HepG2 (cell line): ENCODE results near the gene PHF10. TPM values are rescaled to one million over a fixed set of nuclear protein-coding genes. Genes with fewer than 3 reads are reported as not detected.

Source experiments
- ATAC-seq: fragments of 200-7000 bp; cut with Tn5 transposase; 3 replicates; pipeline ENCODE4 v1.9.1; 2020; ENCODE audit warnings: mild to moderate bottlenecking, moderate library complexity
- BruUV-seq: library from RNA; stranded (reverse); fragments of 400-500 nt; replicated peaks from 2 replicates; lab custom pipeline; 2021; lab: Mats Ljungman, UMichigan
- CTCF ChIA-PET: fragments of 300-600 bp; formaldehyde crosslinking; extraction: SDS; loops from one replicate; lab custom pipeline; 2021; ENCODE audit warnings: low total read pairs, inconsistent platforms, low intra/inter-chr PET ratio; lab: Yijun Ruan, JAX
- POLR2A ChIA-PET: fragments of 350-600 bp; sonication (Branson Sonifier 250); formaldehyde crosslinking; loops from one replicate; lab custom pipeline; 2020; ENCODE audit warnings: antibody characterized with exemption, inconsistent platforms; lab: Yijun Ruan, JAX
- DNase-seq: peaks from one replicate; pipeline ENCODE4 v3.0.0-alpha.2; 2015; ENCODE audit warnings: low spot score
- FAIRE-seq: peaks from 3 replicates; lab custom pipeline; 2011; peaks lifted over from hg19 to GRCh38; lab: Jason Lieb, UNC
- H2AFZ ChIP-seq: one replicate; pipeline ENCODE4 v1.6.1; 2011; ENCODE audit warnings: low read length, inconsistent platforms
- H3K27ac ChIP-seq: fragments of 300-600 bp; 3 replicates; pipeline ENCODE4 v1.8.0; 2011; ENCODE audit warnings: mixed run types, mild to moderate bottlenecking, mixed read lengths, low read length, inconsistent platforms; ENCODE audit not compliant: insufficient read depth; ENCODE audit errors: extremely low read length
- H3K27me3 ChIP-seq, 2 experiments: fragments of 200-600 bp in 1 of 2; 2 replicates in 1 of 2; 3 replicates in 1 of 2; pipeline versions ENCODE4 v1.6.0 to v1.8.0; 2011; ENCODE audit warnings: low read length in 2 of 2, mild to moderate bottlenecking in 2 of 2, moderate library complexity in 2 of 2, inconsistent platforms in 1 of 2; ENCODE audit not compliant: insufficient read depth in 2 of 2, control insufficient read depth in 1 of 2
- H3K36me3 ChIP-seq, 2 experiments: fragments of 200-600 bp in 1 of 2; replicated peaks in 1 of 2; 2 replicates in 1 of 2; 3 replicates in 1 of 2; pipeline versions ENCODE4 v1.5.1 to v1.8.0; 2011; ENCODE audit warnings: low read length in 2 of 2, inconsistent platforms in 1 of 2; ENCODE audit not compliant: insufficient read depth in 2 of 2, control insufficient read depth in 1 of 2
- H3K4me1 ChIP-seq: 2 replicates; pipeline ENCODE4 v1.5.1; 2012; ENCODE audit warnings: low read length, inconsistent platforms; ENCODE audit not compliant: insufficient read depth
- H3K4me2 ChIP-seq: 2 replicates; pipeline ENCODE4 v1.6.0; 2011; ENCODE audit warnings: low read depth, low read length, inconsistent platforms
- H3K4me3 ChIP-seq, 3 experiments: fragments of 200-600 bp in 1 of 3; sonication (generic), shearing (Covaris generic) in 1 of 3; replicated peaks in 1 of 3; 2 replicates each; pipeline ENCODE4 v1.5.1; 2011 to 2016; ENCODE audit warnings: low read length in 3 of 3, inconsistent platforms in 2 of 3, low read depth in 2 of 3, mild to moderate bottlenecking in 2 of 3, control low read depth in 1 of 3, mixed read lengths in 1 of 3; ENCODE audit not compliant: insufficient read depth in 1 of 3
- H3K79me2 ChIP-seq: one replicate; pipeline ENCODE4 v1.6.1; 2011; ENCODE audit warnings: low read length, inconsistent platforms; ENCODE audit not compliant: insufficient read depth
- H3K9ac ChIP-seq: 2 replicates; pipeline ENCODE4 v1.6.0; 2011; ENCODE audit warnings: mild to moderate bottlenecking, low read depth, low read length, inconsistent platforms; ENCODE audit not compliant: insufficient read depth
- H3K9me3 ChIP-seq: 2 replicates; pipeline ENCODE4 v1.5.1; 2012; ENCODE audit warnings: mild to moderate bottlenecking, low read length
- H4K20me1 ChIP-seq: 2 replicates; pipeline ENCODE4 v1.6.0; 2011; ENCODE audit warnings: inconsistent platforms, mild to moderate bottlenecking, low read length, moderate library complexity; ENCODE audit not compliant: insufficient read depth
- KLF12 ChIP-seq: sonication (generic); formaldehyde crosslinking; IDR thresholded peaks from 2 replicates; pipeline ENCODE4 v1.4.0; 2020; ENCODE audit warnings: missing genetic modification reagents, borderline replicate concordance
- POLR2A ChIP-seq, 2 experiments: IDR thresholded peaks; 2 replicates each; pipeline ENCODE4 v1.6.1; 2011; ENCODE audit warnings: low read depth in 2 of 2, low read length in 2 of 2, mild to moderate bottlenecking in 1 of 2, moderate library complexity in 1 of 2; ENCODE audit not compliant: insufficient read depth in 1 of 2
- POLR2G ChIP-seq: fragments of 200-400 bp; formaldehyde crosslinking; IDR thresholded peaks from 2 replicates; pipeline ENCODE4 v1.6.1; 2018; ENCODE audit warnings: mild to moderate bottlenecking, low read depth, low read length, moderate library complexity
- REXO4 ChIP-seq: sonication (generic); formaldehyde crosslinking; IDR thresholded peaks from 2 replicates; pipeline ENCODE4 v1.8.0; 2022; ENCODE audit warnings: missing genetic modification reagents, mild to moderate bottlenecking, borderline replicate concordance
- SMAD1 ChIP-seq: sonication (generic); formaldehyde crosslinking; IDR thresholded peaks from 2 replicates; pipeline ENCODE4 v1.4.0; 2020; ENCODE audit warnings: missing genetic modification reagents, low read depth, mild to moderate bottlenecking, borderline replicate concordance
- SRF ChIP-seq: IDR thresholded peaks from 2 replicates; pipeline ENCODE4 v1.6.1; 2011; ENCODE audit warnings: mild to moderate bottlenecking, low read depth, low read length, moderate library complexity
- ZNF3 ChIP-seq: IDR thresholded peaks from 2 replicates; pipeline ENCODE4 v1.7.0; 2017; ENCODE audit warnings: inconsistent platforms
- ZNF773 ChIP-seq: sonication (generic); formaldehyde crosslinking; IDR thresholded peaks from 2 replicates; pipeline ENCODE4 v1.4.0; 2020; ENCODE audit warnings: missing genetic modification reagents, borderline replicate concordance
- ZNF792 ChIP-seq: IDR thresholded peaks from 2 replicates; pipeline ENCODE4 v1.6.1; 2016
- WGBS: methylation state at CpG from one replicate; pipeline ENCODE4 v1.1.6; 2017; ENCODE audit warnings: low lambda C conversion rate; 5-methylcytosine and 5-hydroxymethylcytosine counted together
- in situ Hi-C: cut with HindIII; loops from 2 replicates; pipeline ENCODE4 v1.10.0; 2017; ENCODE audit warnings: low pct_unique_long_range_greater_than_20kb; ENCODE audit not compliant: extremely low pct_ligation_motif_present
- intact Hi-C: fragments of 100-400 bp; cut with micrococcal nuclease; formaldehyde crosslinking; loops from one replicate; pipeline ENCODE4 v1.10.0; 2022; ENCODE audit not compliant: unreplicated experiment
- polyA plus RNA-seq, 8 experiments: library from polyadenylated mRNA; depleted of rRNA in 3 of 8; stranded (reverse) in 7 of 8; unstranded in 1 of 8; fragments of >200 nt; fragmentation: Illumina TruSeq in 4 of 8; extraction: Trizol in 4 of 8; gene quantifications; 2 replicates each; pipeline versions ENCODE4 v1.2.1 to v1.2.3, GENCODE V29; 2011 to 2016; ENCODE audit warnings: low read depth in 4 of 8, missing spikeins in 1 of 8, mixed read lengths in 1 of 8; ENCODE audit not compliant: insufficient read depth in 1 of 8
- total RNA-seq, 5 experiments: library from RNA; depleted of rRNA; stranded (reverse); fragments of >200 nt; fragmentation: Illumina TruSeq; extraction: Trizol; gene quantifications; 2 replicates each; pipeline ENCODE4 v1.2.3, GENCODE V29; 2016; ENCODE audit warnings: low read depth in 1 of 5
- TF ChIP-seq, protein P1 (sequence below): sonication (generic); formaldehyde crosslinking; IDR thresholded peaks from 2 replicates; pipeline ENCODE4 v1.5.0; 2020; ENCODE audit warnings: mild to moderate bottlenecking, missing genetic modification reagents
- TF ChIP-seq, protein P2 (sequence below): sonication (generic); formaldehyde crosslinking; IDR thresholded peaks from 2 replicates; pipeline ENCODE4 v1.8.1; 2022; ENCODE audit warnings: low read depth, mild to moderate bottlenecking, missing genetic modification reagents
- TF ChIP-seq, protein P3 (sequence below): IDR thresholded peaks from 2 replicates; pipeline ENCODE4 v1.6.1; 2018; ENCODE audit warnings: missing genetic modification reagents

PHF10 gene
- total and polyA plus RNA-seq, 2 of the 13 experiments (the other 11 are each of a cell fraction or from before 2014, with no cell fraction given), result 42.1 to 84.1 TPM

DNA sequence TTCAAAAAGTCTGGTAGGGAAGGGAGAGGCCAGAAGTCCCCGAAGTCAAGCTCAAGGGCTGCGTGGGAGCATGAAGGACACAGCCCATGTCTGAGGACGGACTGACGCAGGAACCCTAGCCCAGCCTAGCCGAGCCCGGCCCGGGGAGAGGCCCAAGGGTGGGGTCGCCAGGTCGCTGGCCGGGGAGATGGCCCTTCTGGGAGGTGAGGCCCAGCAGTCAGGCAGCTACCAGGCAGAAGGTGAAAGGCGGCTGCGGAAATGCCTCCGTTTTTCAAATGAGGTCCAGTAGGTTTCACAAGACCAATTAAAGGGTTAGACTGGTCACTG is 67.1 kb downstream of the PHF10 start:
- ChIA-PET CTCF (no interaction called here), POLR2A (no interaction called here)
- 95% methylated on average over 13 of the region's 13 CpGs for WGBS
- no peaks in the 10 kb centered on the region for H3K27me3 ChIP-seq
- ATAC-seq (no peak), FAIRE-seq (no peak), DNase-seq (no peak)
- H3K9ac ChIP-seq, result no peak overlapping the region
- no peaks in the 10 kb centered on the region for H4K20me1 ChIP-seq
- no peaks in the 10 kb centered on the region for H3K4me1 ChIP-seq
- in situ Hi-C loops (no loop called here), intact Hi-C loops (no loop called here)
- H3K4me2 ChIP-seq, result no peak overlapping the region
- no peak for TF ChIP-seq POLR2A (IDR thresholded peaks at IDR 0.05; ENCODE audit: insufficient read depth in 1 of 2, low read depth in 2 of 2, low read length in 2 of 2)
- TF ChIP-seq ZNF3 (CRISPR knock-in tag), result no peak
- TF ChIP-seq KLF12, result no peak
- no peak for TF ChIP-seq SMAD1
- no peak for TF ChIP-seq ZNF773
- no peak for TF ChIP-seq SRF
- no peak for TF ChIP-seq POLR2G
- TF ChIP-seq REXO4 (CRISPR knock-in tag), result no peak
- TF ChIP-seq ZNF792 (CRISPR knock-in tag), result no peak
- TF ChIP-seq, protein P1, sequence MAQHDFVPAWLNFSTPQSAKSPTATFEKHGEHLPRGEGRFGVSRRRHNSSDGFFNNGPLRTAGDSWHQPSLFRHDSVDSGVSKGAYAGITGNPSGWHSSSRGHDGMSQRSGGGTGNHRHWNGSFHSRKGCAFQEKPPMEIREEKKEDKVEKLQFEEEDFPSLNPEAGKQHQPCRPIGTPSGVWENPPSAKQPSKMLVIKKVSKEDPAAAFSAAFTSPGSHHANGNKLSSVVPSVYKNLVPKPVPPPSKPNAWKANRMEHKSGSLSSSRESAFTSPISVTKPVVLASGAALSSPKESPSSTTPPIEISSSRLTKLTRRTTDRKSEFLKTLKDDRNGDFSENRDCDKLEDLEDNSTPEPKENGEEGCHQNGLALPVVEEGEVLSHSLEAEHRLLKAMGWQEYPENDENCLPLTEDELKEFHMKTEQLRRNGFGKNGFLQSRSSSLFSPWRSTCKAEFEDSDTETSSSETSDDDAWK (CRISPR knock-in tag), result no peak
- TF ChIP-seq, protein P2, sequence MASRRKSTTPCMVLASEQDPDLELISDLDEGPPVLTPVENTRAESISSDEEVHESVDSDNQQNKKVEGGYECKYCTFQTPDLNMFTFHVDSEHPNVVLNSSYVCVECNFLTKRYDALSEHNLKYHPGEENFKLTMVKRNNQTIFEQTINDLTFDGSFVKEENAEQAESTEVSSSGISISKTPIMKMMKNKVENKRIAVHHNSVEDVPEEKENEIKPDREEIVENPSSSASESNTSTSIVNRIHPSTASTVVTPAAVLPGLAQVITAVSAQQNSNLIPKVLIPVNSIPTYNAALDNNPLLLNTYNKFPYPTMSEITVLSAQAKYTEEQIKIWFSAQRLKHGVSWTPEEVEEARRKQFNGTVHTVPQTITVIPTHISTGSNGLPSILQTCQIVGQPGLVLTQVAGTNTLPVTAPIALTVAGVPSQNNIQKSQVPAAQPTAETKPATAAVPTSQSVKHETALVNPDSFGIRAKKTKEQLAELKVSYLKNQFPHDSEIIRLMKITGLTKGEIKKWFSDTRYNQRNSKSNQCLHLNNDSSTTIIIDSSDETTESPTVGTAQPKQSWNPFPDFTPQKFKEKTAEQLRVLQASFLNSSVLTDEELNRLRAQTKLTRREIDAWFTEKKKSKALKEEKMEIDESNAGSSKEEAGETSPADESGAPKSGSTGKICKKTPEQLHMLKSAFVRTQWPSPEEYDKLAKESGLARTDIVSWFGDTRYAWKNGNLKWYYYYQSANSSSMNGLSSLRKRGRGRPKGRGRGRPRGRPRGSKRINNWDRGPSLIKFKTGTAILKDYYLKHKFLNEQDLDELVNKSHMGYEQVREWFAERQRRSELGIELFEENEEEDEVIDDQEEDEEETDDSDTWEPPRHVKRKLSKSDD (CRISPR knock-in tag), result no peak
- TF ChIP-seq, protein P3, sequence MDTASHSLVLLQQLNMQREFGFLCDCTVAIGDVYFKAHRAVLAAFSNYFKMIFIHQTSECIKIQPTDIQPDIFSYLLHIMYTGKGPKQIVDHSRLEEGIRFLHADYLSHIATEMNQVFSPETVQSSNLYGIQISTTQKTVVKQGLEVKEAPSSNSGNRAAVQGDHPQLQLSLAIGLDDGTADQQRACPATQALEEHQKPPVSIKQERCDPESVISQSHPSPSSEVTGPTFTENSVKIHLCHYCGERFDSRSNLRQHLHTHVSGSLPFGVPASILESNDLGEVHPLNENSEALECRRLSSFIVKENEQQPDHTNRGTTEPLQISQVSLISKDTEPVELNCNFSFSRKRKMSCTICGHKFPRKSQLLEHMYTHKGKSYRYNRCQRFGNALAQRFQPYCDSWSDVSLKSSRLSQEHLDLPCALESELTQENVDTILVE (CRISPR knock-in tag), result no peak
- H3K4me3 ChIP-seq, result no peak overlapping the region
- no peaks in the 10 kb centered on the region for H3K9me3 ChIP-seq
- BruUV-seq, result no TSS peak
- H3K36me3 ChIP-seq, result peaks cover 22 to 55% of the 10 kb centered on the region in 2 experiments; a peak in 4 of 5 replicates
- no peaks in the 10 kb centered on the region for H3K79me2 ChIP-seq
- no peak overlapping the region for H2AFZ ChIP-seq
- no peak overlapping the region for H3K27ac ChIP-seq
